PC-3 (cell line): ENCODE data around the gene EIF4E2. TPM values are rescaled to one million over a fixed set of nuclear protein-coding genes. Genes with fewer than 3 reads are reported as not detected.

Experiments used
- ATAC-seq: fragments of 200-7000 bp; cut with Tn5 transposase; 2 replicates; pipeline ENCODE4 v1.9.1; 2020; ENCODE audit warnings: mild to moderate bottlenecking, moderate library complexity
- BruUV-seq: library from RNA; stranded (reverse); fragments of 400-500 nt; replicated peaks from 2 replicates; lab custom pipeline; 2021; lab: Mats Ljungman, UMichigan
- CTCF ChIA-PET: fragments of 300-600 bp; sonication (Branson Sonifier 250); formaldehyde crosslinking; loops from one replicate; lab custom pipeline; 2022; ENCODE audit warnings: antibody characterized with exemption; lab: Charles Lee
- POLR2A ChIA-PET: fragments of 300-600 bp; sonication (Branson Sonifier 250); formaldehyde crosslinking; loops from one replicate; lab custom pipeline; 2022; ENCODE audit warnings: antibody characterized with exemption; ENCODE audit not compliant: unreplicated experiment; lab: Charles Lee
- DNase-seq: peaks from one replicate; pipeline ENCODE4 v3.0.0-alpha.2; 2015
- H2AFZ ChIP-seq: fragments of 300-600 bp; sonication (generic); 2 replicates; pipeline ENCODE4 v1.6.0; 2016; ENCODE audit warnings: antibody characterized with exemption, low read length
- H3F3A ChIP-seq: fragments of 300-600 bp; sonication (generic); one replicate; pipeline ENCODE4 v1.6.0; 2017; ENCODE audit warnings: antibody characterized with exemption, low read length, control low read depth, mild to moderate bottlenecking; ENCODE audit not compliant: unreplicated experiment
- H3K27ac ChIP-seq: fragments of 300-600 bp; sonication (generic); 2 replicates; pipeline ENCODE4 v1.5.1; 2016; ENCODE audit warnings: mild to moderate bottlenecking, low read length
- H3K27me3 ChIP-seq: fragments of 300-600 bp; sonication (generic); 2 replicates; pipeline ENCODE4 v1.6.1; 2016; ENCODE audit warnings: low read length, mixed read lengths
- H3K36me3 ChIP-seq: fragments of 300-600 bp; sonication (generic); 2 replicates; pipeline ENCODE4 v1.6.1; 2016; ENCODE audit warnings: low read depth, mixed run types, low read length, mixed read lengths
- H3K4me1 ChIP-seq: fragments of 300-600 bp; sonication (generic); 2 replicates; pipeline ENCODE4 v1.5.1; 2016; ENCODE audit warnings: low read length; ENCODE audit not compliant: insufficient read depth
- H3K4me2 ChIP-seq: fragments of 300-600 bp; sonication (generic); 2 replicates; pipeline ENCODE4 v1.6.0; 2016; ENCODE audit warnings: low read length
- H3K4me3 ChIP-seq: fragments of 300-600 bp; sonication (generic); 2 replicates; pipeline ENCODE4 v1.5.1; 2016; ENCODE audit warnings: mild to moderate bottlenecking, low read length, mixed read lengths
- H3K79me2 ChIP-seq: fragments of 300-600 bp; sonication (generic); 2 replicates; pipeline ENCODE4 v1.6.1; 2017; ENCODE audit warnings: low read length, mixed read lengths
- H3K9ac ChIP-seq: fragments of 300-600 bp; sonication (generic); 2 replicates; pipeline ENCODE4 v1.6.0; 2016; ENCODE audit warnings: mild to moderate bottlenecking, low read length
- H3K9me2 ChIP-seq: fragments of 300-600 bp; sonication (generic); replicated peaks from 2 replicates; pipeline ENCODE4 v1.6.1; 2016; ENCODE audit warnings: mixed run types, low read length, mixed read lengths
- H3K9me3 ChIP-seq: fragments of 300-600 bp; sonication (generic); 2 replicates; pipeline ENCODE4 v1.6.1; 2016; ENCODE audit warnings: low read length, mixed read lengths
- H4K20me1 ChIP-seq: fragments of 300-600 bp; sonication (generic); 2 replicates; pipeline ENCODE4 v1.6.1; 2016; ENCODE audit warnings: low read length, mixed read lengths
- CTCF ChIP-seq: fragments of 300-600 bp; sonication (generic); conservative IDR thresholded peaks from 2 replicates; pipeline ENCODE4 v1.5.1; 2017; ENCODE audit warnings: antibody characterized with exemption, low read depth, mild to moderate bottlenecking, low read length
- EZH2 ChIP-seq: fragments of 300-600 bp; sonication (generic); IDR thresholded peaks from one replicate; pipeline ENCODE4 v1.6.1; 2017; ENCODE audit warnings: antibody characterized with exemption, mild to moderate bottlenecking, low read length; ENCODE audit not compliant: unreplicated experiment
- EZH2phosphoT487 ChIP-seq: fragments of 300-600 bp; sonication (generic); IDR thresholded peaks from 2 replicates; pipeline ENCODE4 v1.6.1; 2018; ENCODE audit warnings: mild to moderate bottlenecking, antibody characterized with exemption, low read length, borderline replicate concordance
- intact Hi-C: fragments of 100-400 bp; cut with micrococcal nuclease; formaldehyde crosslinking; loops from 2 replicates; pipeline ENCODE4 v1.9.0; 2023
- total RNA-seq: library from RNA; depleted of rRNA; stranded (reverse); fragments of >200 nt; gene quantifications from 2 replicates; pipeline ENCODE4 v1.2.3, GENCODE V29; 2014

EIF4E2 gene
- total RNA-seq, 1 experiment from 2014 or later, result 55.1 TPM

DNA sequence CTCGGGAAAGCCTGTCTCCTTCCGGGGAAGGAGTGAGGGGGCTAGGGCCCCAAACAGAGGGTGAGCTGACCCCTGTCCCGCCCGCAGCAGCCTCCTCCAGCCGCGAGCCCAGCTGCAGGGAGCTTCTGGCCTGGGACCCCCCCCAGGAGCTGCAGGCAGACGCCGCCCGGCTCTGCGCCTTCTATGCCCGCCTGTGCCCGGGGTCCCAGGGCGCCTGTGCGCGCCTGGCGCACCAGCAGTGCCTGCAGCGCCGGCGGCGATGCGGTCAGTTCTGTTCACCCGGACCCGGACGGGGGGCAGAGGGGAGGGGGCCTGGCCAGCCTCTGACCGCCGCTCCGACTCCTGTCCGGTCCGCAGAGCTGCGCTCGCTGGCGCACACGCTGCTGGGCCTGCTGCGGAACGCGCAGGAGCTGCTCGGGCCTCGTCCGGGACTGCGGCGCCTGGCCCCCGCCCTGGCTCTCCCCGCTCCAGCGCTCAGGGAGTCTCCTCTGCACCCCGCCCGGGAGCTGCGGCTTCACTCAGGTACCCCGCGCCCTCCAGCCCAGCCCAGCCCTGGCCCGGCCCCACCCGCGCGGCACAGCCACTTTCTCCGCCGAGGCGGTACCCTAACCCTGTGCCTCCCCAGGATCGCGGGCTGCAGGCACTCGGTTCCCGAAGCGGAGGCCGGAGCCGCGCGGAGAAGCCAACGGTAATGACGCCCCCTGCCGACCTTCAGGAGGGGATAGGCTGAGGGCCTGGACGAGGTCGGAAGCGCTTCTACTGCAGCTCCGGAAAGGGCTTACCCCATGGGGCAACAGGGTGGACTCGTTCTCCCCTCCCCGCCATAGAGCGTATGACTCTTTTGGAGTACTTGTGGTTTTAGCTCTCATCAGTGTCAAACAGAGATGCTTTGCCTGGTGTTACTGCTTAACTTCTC is 26.5 kb upstream of the EIF4E2 start:
- H3K4me1 ChIP-seq, result no peaks in the 10 kb centered on the region
- DNase-seq (peak; percentile 12), ATAC-seq (peak; percentile 18)
- peaks cover 26% of the 10 kb centered on the region for H3K27me3 ChIP-seq
- H4K20me1 ChIP-seq, result no peaks in the 10 kb centered on the region
- peak overlapping the region; percentile 70 for H3K4me2 ChIP-seq
- peak; percentile 37 for TF ChIP-seq CTCF
- TF ChIP-seq EZH2, result no peak
- no peak for TF ChIP-seq EZH2phosphoT487
- H3K27ac ChIP-seq, result no peak overlapping the region
- H2AFZ ChIP-seq, result no peak overlapping the region
- no peaks in the 10 kb centered on the region for H3K36me3 ChIP-seq
- H3K9ac ChIP-seq, result no peak overlapping the region
- peak overlapping the region; percentile 50 for H3K4me3 ChIP-seq
- BruUV-seq, result no TSS peak
- CTCF ChIA-PET, result no interaction called here
- POLR2A ChIA-PET, result no interaction called here
- H3K9me3 ChIP-seq, result no peaks in the 10 kb centered on the region
- intact Hi-C loops, result no loop called here
- H3K9me2 ChIP-seq, result no peaks in the 10 kb centered on the region
- H3F3A ChIP-seq, result no peaks in the 10 kb centered on the region
- H3K79me2 ChIP-seq, result no peaks in the 10 kb centered on the region

GRCh38 chr2:232524771-232525170 is 25.7 kb upstream of the EIF4E2 start:
- ATAC-seq (no peak), DNase-seq (no peak)
- Histone ChIP-seq H3K27me3 (peaks cover 26% of the 10 kb centered on the region), H3K4me1 (no peaks in the 10 kb centered on the region), H2AFZ (no peak overlapping the region), H3K9me2 (no peaks in the 10 kb centered on the region), H3K36me3 (no peaks in the 10 kb centered on the region), H4K20me1 (no peaks in the 10 kb centered on the region), H3K9ac (no peak overlapping the region), H3K9me3 (no peaks in the 10 kb centered on the region), H3K4me3 (no peak overlapping the region), H3K27ac (no peak overlapping the region), H3F3A (no peaks in the 10 kb centered on the region), H3K4me2 (no peak overlapping the region), H3K79me2 (no peaks in the 10 kb centered on the region)
- intact Hi-C loops, result no loop called here
- CTCF ChIA-PET, result no interaction called here
- POLR2A ChIA-PET, result no interaction called here
- BruUV-seq, result no TSS peak
- TF ChIP-seq EZH2 (no peak), CTCF (no peak), EZH2phosphoT487 (no peak)

- Histone ChIP-seq H3K4me2 (no peak overlapping the region), H3K79me2 (no peaks in the 10 kb centered on the region), H2AFZ (no peak overlapping the region), H3K27me3 (peaks cover 26% of the 10 kb centered on the region), H3F3A (no peaks in the 10 kb centered on the region), H3K4me3 (no peak overlapping the region), H4K20me1 (no peaks in the 10 kb centered on the region), H3K27ac (no peak overlapping the region), H3K9ac (no peak overlapping the region), H3K9me2 (no peaks in the 10 kb centered on the region), H3K36me3 (no peaks in the 10 kb centered on the region), H3K4me1 (no peaks in the 10 kb centered on the region), H3K9me3 (no peaks in the 10 kb centered on the region)
- ChIA-PET POLR2A (no interaction called here), CTCF (no interaction called here)
- no peak for DNase-seq
- intact Hi-C loops, result no loop called here
- TF ChIP-seq EZH2phosphoT487, result no peak
- BruUV-seq, result no TSS peak
- ATAC-seq, result no peak
These were observed 25.3 kb upstream of the EIF4E2 start for GRCh38 chr2:232525199-232525598.
